K562 (cell line): ENCODE data around the gene COMMD8. TPM values are rescaled to one million over a fixed set of nuclear protein-coding genes. Genes with fewer than 3 reads are reported as not detected.

Experiments used
- ATAC-seq: fragments of 200-7000 bp; cut with Tn5 transposase; 3 replicates; pipeline ENCODE4 v1.9.1; 2020; ENCODE audit warnings: moderate library complexity
- BruUV-seq: library from RNA; stranded (reverse); fragments of 400-500 nt; replicated peaks from 2 replicates; lab custom pipeline; 2021; lab: Mats Ljungman, UMichigan
- CTCF ChIA-PET: fragments of 300-600 bp; formaldehyde crosslinking; extraction: SDS; loops from one replicate; lab custom pipeline; 2021; ENCODE audit warnings: low intra/inter-chr PET ratio; lab: Yijun Ruan, JAX
- POLR2A ChIA-PET: fragments of 300-600, 350-650 bp; sonication (Branson Sonifier 250); formaldehyde crosslinking; extraction: SDS; loops from one replicate; lab custom pipeline; 2021; ENCODE audit warnings: antibody characterized with exemption, inconsistent platforms; lab: Yijun Ruan, JAX
- DNase-seq, 4 experiments: peaks; one replicate each; pipeline versions ENCODE4 v3.0.0 to v3.0.0-alpha.2; 2011 to 2018; ENCODE audit warnings: low spot score in 3 of 4, mixed read lengths in 3 of 4; ENCODE audit errors: extremely low read depth in 1 of 4
- FAIRE-seq: peaks from 2 replicates; lab custom pipeline; 2011; peaks lifted over from hg19 to GRCh38; lab: Jason Lieb, UNC
- H2AFZ ChIP-seq: 2 replicates; pipeline ENCODE4 v1.6.0; 2011; ENCODE audit warnings: low read depth, low read length, control low read depth, inconsistent platforms
- H3K27ac ChIP-seq: fragments of 200-600 bp; 3 replicates; pipeline ENCODE4 v1.8.0; 2011; ENCODE audit warnings: low read depth, mild to moderate bottlenecking, control low read depth, inconsistent platforms, low read length, moderate library complexity, mixed read lengths; ENCODE audit errors: extremely low read depth
- H3K27me3 ChIP-seq, 2 experiments: fragments of 300-600 bp in 1 of 2; 2 replicates in 1 of 2; 3 replicates in 1 of 2; pipeline versions ENCODE4 v1.6.0 to v1.8.0; 2011; ENCODE audit warnings: inconsistent platforms in 2 of 2, low read length in 2 of 2, mild to moderate bottlenecking in 1 of 2, mixed read lengths in 1 of 2, moderate library complexity in 1 of 2; ENCODE audit not compliant: control insufficient read depth in 2 of 2, insufficient read depth in 2 of 2
- H3K36me3 ChIP-seq: fragments of 300-600 bp; 3 replicates; pipeline ENCODE4 v1.8.0; 2011; ENCODE audit warnings: mild to moderate bottlenecking, low read length, inconsistent platforms; ENCODE audit not compliant: control insufficient read depth, insufficient read depth
- H3K4me1 ChIP-seq, 2 experiments: fragments of 200-600 bp in 1 of 2; replicated peaks in 1 of 2; 2 replicates in 1 of 2; 3 replicates in 1 of 2; pipeline versions ENCODE4 v1.5.1 to v1.8.0; 2011; ENCODE audit warnings: inconsistent platforms in 2 of 2, low read length in 2 of 2, mild to moderate bottlenecking in 1 of 2, mixed read lengths in 1 of 2, moderate library complexity in 1 of 2; ENCODE audit not compliant: control insufficient read depth in 2 of 2, insufficient read depth in 2 of 2
- H3K4me2 ChIP-seq: 2 replicates; pipeline ENCODE4 v1.6.1; 2011; ENCODE audit warnings: low read length, control low read depth, inconsistent platforms, mixed read lengths; ENCODE audit not compliant: insufficient read depth
- H3K4me3 ChIP-seq: fragments of 200-600 bp; sonication (generic), shearing (Covaris generic); 2 replicates; pipeline ENCODE4 v1.5.1; 2016; ENCODE audit warnings: control low read depth, inconsistent platforms
- H3K79me2 ChIP-seq: fragments of 200-600 bp; 3 replicates; pipeline ENCODE4 v1.8.0; 2011; ENCODE audit warnings: low read length, inconsistent platforms; ENCODE audit not compliant: control insufficient read depth, insufficient read depth
- H3K9ac ChIP-seq, 2 experiments: 2 replicates each; pipeline versions ENCODE4 v1.6.0 to v1.6.1; 2011; ENCODE audit warnings: low read depth in 2 of 2, low read length in 2 of 2, control low read depth in 1 of 2, inconsistent platforms in 1 of 2, mild to moderate bottlenecking in 1 of 2, mixed read lengths in 1 of 2; ENCODE audit not compliant: insufficient read depth in 1 of 2
- H3K9me1 ChIP-seq: one replicate; pipeline ENCODE4 v1.6.0; 2011; ENCODE audit warnings: inconsistent platforms, mild to moderate bottlenecking, low read length, moderate library complexity; ENCODE audit not compliant: control insufficient read depth, insufficient read depth
- H3K9me3 ChIP-seq: replicated peaks from 2 replicates; pipeline ENCODE4 v1.5.1; 2011; ENCODE audit warnings: low read depth, low read length, inconsistent platforms; ENCODE audit not compliant: control insufficient read depth, insufficient read depth
- H4K20me1 ChIP-seq: replicated peaks from 2 replicates; pipeline ENCODE4 v1.6.1; 2011; ENCODE audit warnings: low read length, inconsistent platforms, mixed read lengths; ENCODE audit not compliant: control insufficient read depth, insufficient read depth
- HDAC6 ChIP-seq: IDR thresholded peaks from 2 replicates; pipeline ENCODE4 v1.6.1; 2012; ENCODE audit warnings: low read depth, mild to moderate bottlenecking, control low read depth, inconsistent platforms, low read length, moderate library complexity
- NR4A1 ChIP-seq, 2 experiments: fragments of 250-450 bp in 1 of 2; fragments of 450-650 bp in 1 of 2; sonication (Bioruptor Pico) in 1 of 2; IDR thresholded peaks; 2 replicates each; pipeline versions ENCODE4 v1.4.0 to v1.6.1; 2016 to 2020; ENCODE audit warnings: mild to moderate bottlenecking in 2 of 2, missing compliant biosample characterization in 1 of 2, missing genetic modification characterization in 1 of 2, moderate library complexity in 1 of 2
- RBM14 ChIP-seq: fragments of 200-400 bp; formaldehyde crosslinking; IDR thresholded peaks from 2 replicates; pipeline ENCODE4 v1.6.1; 2018; ENCODE audit warnings: low read depth, mild to moderate bottlenecking, low read length, moderate library complexity, borderline replicate concordance; ENCODE audit not compliant: insufficient read depth
- RNF2 ChIP-seq: sonication (generic); IDR thresholded peaks from 2 replicates; pipeline ENCODE4 v1.6.1; 2016
- SAP30 ChIP-seq: fragments of 200-600 bp; sonication (generic); IDR thresholded peaks from 2 replicates; pipeline ENCODE4 v1.6.1; 2012; ENCODE audit warnings: borderline replicate concordance, low read depth, mild to moderate bottlenecking, moderate library complexity, low read length, control low read depth, inconsistent platforms; ENCODE audit not compliant: insufficient read depth, poor library complexity, severe bottlenecking
- ZNF551 ChIP-seq: fragments of 250-450 bp; sonication (Bioruptor Pico); IDR thresholded peaks from 2 replicates; pipeline ENCODE4 v1.5.0; 2021; ENCODE audit warnings: mild to moderate bottlenecking, moderate library complexity
- WGBS: fragments of 100-300 bp; shearing (Covaris generic); methylation state at CpG from one replicate; pipeline ENCODE4 v1.1.6; 2016; ENCODE audit warnings: low coverage, mixed read lengths; ENCODE audit not compliant: insufficient coverage; ENCODE audit errors: missing lambda C conversion rate; 5-methylcytosine and 5-hydroxymethylcytosine counted together
- in situ Hi-C: fragments of 300-500 bp; cut with MboI; formaldehyde crosslinking; loops from 4 replicates; pipeline ENCODE4 v1.15.0; 2018; ENCODE audit warnings: inconsistent platforms, mixed read lengths
- intact Hi-C: fragments of 100-400 bp; cut with micrococcal nuclease; formaldehyde crosslinking; loops from 2 replicates; pipeline ENCODE4 v1.14.2; 2022
- polyA plus RNA-seq, 8 experiments: library from polyadenylated mRNA; depleted of rRNA in 4 of 8; stranded (reverse) in 5 of 8; unstranded in 3 of 8; fragments of >200 nt; fragmentation: Nextera tagmentation in 2 of 8; fragmentation: Illumina TruSeq in 1 of 8; extraction: Ambion mirVana in 2 of 8; extraction: Trizol in 1 of 8; gene quantifications; 2 replicates each; pipeline versions ENCODE4 v1.2.1 to v1.2.3, GENCODE V29; 2011 to 2014; ENCODE audit warnings: inconsistent platforms in 1 of 8, missing spikeins in 1 of 8
- total RNA-seq, 7 experiments: library from RNA; depleted of rRNA in 6 of 7; stranded (reverse); fragments of >200 nt in 6 of 7; fragmentation: Illumina TruSeq in 2 of 7; extraction: Trizol in 2 of 7; gene quantifications; 2 replicates each; pipeline versions ENCODE4 v1.2.1 to v1.2.3, GENCODE V29; 2011 to 2021; ENCODE audit warnings: low replicate concordance in 1 of 7
- TF ChIP-seq, protein P1 (sequence below): sonication (generic); formaldehyde crosslinking; IDR thresholded peaks from 2 replicates; pipeline ENCODE4 v1.8.0; 2023; ENCODE audit warnings: missing genetic modification reagents, mild to moderate bottlenecking, borderline replicate concordance
- TF ChIP-seq, protein P2 (sequence below): sonication (generic); formaldehyde crosslinking; IDR thresholded peaks from 2 replicates; pipeline ENCODE4 v1.8.0; 2022; ENCODE audit warnings: mild to moderate bottlenecking, missing genetic modification reagents, borderline replicate concordance

The COMMD8 gene
- total and polyA plus RNA-seq, 9 of the 15 experiments (the other 6 are each of a cell fraction or from before 2014, with no cell fraction given), result 7.6 to 41.0 (median 13.1) TPM

DNA sequence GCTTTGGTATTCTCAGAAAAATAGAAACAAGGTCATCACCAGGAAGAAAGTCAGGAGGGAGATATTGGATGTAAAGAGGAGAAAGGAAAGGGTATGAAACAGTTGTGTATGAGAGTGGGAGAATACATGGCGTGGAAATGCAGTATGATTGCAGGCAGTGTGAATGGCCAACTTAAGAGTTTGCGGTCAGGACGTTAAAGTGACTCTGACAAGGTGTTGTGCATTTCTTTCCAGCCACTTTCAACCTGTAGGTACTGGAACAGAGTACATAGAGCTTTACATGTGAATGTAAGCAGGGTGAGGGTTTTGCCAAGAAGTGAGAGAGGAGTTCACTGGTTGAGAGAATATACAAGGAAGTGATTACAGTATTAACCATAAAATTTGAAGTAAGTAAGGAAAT is 37.3 kb upstream of the COMMD8 start:
- no peaks in the 10 kb centered on the region for H3K36me3 ChIP-seq
- 0% methylated on average over 3 of the region's 3 CpGs for WGBS
- FAIRE-seq (no peak), ATAC-seq (no peak), DNase-seq (no peak)
- H3K4me2 ChIP-seq, result no peak overlapping the region
- no peaks in the 10 kb centered on the region for H3K9me3 ChIP-seq
- H2AFZ ChIP-seq, result no peak overlapping the region
- in situ Hi-C loops (no loop called here), intact Hi-C loops (no loop called here)
- no peak overlapping the region for H3K27ac ChIP-seq
- no TSS peak for BruUV-seq
- no peak overlapping the region for H3K9ac ChIP-seq
- TF ChIP-seq NR4A1 (CRISPR knock-in tag; IDR thresholded peaks at IDR 0.05), result no peak
- TF ChIP-seq NR4A1 (tag; IDR thresholded peaks at IDR 0.05), result no peak
- no peak for TF ChIP-seq HDAC6
- no peak for TF ChIP-seq SAP30
- TF ChIP-seq, protein P1, sequence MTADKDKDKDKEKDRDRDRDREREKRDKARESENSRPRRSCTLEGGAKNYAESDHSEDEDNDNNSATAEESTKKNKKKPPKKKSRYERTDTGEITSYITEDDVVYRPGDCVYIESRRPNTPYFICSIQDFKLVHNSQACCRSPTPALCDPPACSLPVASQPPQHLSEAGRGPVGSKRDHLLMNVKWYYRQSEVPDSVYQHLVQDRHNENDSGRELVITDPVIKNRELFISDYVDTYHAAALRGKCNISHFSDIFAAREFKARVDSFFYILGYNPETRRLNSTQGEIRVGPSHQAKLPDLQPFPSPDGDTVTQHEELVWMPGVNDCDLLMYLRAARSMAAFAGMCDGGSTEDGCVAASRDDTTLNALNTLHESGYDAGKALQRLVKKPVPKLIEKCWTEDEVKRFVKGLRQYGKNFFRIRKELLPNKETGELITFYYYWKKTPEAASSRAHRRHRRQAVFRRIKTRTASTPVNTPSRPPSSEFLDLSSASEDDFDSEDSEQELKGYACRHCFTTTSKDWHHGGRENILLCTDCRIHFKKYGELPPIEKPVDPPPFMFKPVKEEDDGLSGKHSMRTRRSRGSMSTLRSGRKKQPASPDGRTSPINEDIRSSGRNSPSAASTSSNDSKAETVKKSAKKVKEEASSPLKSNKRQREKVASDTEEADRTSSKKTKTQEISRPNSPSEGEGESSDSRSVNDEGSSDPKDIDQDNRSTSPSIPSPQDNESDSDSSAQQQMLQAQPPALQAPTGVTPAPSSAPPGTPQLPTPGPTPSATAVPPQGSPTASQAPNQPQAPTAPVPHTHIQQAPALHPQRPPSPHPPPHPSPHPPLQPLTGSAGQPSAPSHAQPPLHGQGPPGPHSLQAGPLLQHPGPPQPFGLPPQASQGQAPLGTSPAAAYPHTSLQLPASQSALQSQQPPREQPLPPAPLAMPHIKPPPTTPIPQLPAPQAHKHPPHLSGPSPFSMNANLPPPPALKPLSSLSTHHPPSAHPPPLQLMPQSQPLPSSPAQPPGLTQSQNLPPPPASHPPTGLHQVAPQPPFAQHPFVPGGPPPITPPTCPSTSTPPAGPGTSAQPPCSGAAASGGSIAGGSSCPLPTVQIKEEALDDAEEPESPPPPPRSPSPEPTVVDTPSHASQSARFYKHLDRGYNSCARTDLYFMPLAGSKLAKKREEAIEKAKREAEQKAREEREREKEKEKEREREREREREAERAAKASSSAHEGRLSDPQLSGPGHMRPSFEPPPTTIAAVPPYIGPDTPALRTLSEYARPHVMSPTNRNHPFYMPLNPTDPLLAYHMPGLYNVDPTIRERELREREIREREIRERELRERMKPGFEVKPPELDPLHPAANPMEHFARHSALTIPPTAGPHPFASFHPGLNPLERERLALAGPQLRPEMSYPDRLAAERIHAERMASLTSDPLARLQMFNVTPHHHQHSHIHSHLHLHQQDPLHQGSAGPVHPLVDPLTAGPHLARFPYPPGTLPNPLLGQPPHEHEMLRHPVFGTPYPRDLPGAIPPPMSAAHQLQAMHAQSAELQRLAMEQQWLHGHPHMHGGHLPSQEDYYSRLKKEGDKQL (CRISPR knock-in tag), result no peak
- TF ChIP-seq, protein P2, sequence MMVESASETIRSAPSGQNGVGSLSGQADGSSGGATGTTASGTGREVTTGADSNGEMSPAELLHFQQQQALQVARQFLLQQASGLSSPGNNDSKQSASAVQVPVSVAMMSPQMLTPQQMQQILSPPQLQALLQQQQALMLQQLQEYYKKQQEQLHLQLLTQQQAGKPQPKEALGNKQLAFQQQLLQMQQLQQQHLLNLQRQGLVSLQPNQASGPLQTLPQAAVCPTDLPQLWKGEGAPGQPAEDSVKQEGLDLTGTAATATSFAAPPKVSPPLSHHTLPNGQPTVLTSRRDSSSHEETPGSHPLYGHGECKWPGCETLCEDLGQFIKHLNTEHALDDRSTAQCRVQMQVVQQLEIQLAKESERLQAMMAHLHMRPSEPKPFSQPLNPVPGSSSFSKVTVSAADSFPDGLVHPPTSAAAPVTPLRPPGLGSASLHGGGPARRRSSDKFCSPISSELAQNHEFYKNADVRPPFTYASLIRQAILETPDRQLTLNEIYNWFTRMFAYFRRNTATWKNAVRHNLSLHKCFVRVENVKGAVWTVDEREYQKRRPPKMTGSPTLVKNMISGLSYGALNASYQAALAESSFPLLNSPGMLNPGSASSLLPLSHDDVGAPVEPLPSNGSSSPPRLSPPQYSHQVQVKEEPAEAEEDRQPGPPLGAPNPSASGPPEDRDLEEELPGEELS (CRISPR knock-in tag), result no peak
- no peak for TF ChIP-seq ZNF551
- no peak for TF ChIP-seq RNF2
- TF ChIP-seq RBM14, result no peak
- no peaks in the 10 kb centered on the region for H3K9me1 ChIP-seq
- H4K20me1 ChIP-seq, result no peaks in the 10 kb centered on the region
- no peaks in the 10 kb centered on the region for H3K27me3 ChIP-seq
- no peaks in the 10 kb centered on the region for H3K4me1 ChIP-seq
- H3K4me3 ChIP-seq, result no peak overlapping the region
- ChIA-PET CTCF (no interaction called here), POLR2A (no interaction called here)
- no peaks in the 10 kb centered on the region for H3K79me2 ChIP-seq
